HG02973 (cell line): ENCODE results near the gene PSMB5.
A peak's percentile ranks its signal among the peaks of the same experiment; 100 is the strongest.

Source experiments
- ATAC-seq: cut with Tn5 transposase; IDR thresholded peaks from one replicate; pipeline ENCODE4 v1.9.1; 2021; ENCODE audit warnings: moderate library complexity; ENCODE audit not compliant: unreplicated experiment

The PSMB5 gene

GRCh38 chr14:23034498-23035302 is at the start of gene PSMB5:
TSS of gene PSMB5 (minus strand) at chr14:23034900. CDS start at chr14:23034881, 19 bp downstream.
- peak; percentile 89 for ATAC-seq

- no peak for ATAC-seq
These were observed 45.8 kb upstream of the PSMB5 start for GRCh38 chr14:23080474-23080873.

GRCh38 chr14:23079716-23080115 is 45.0 kb upstream of the PSMB5 start:
- ATAC-seq = no peak

- no peak for ATAC-seq
These were observed 44.0 kb upstream of the PSMB5 start for GRCh38 chr14:23078692-23079116.

- ATAC-seq = no peak
These were observed 43.3 kb upstream of the PSMB5 start for GRCh38 chr14:23077962-23078361.

- ATAC-seq = no peak
These were observed 42.2 kb upstream of the PSMB5 start for GRCh38 chr14:23076785-23077408.

GRCh38 chr14:23074906-23075305 is 40.2 kb upstream of the PSMB5 start:
- ATAC-seq = no peak

- ATAC-seq = no peak
These were observed 37.3 kb upstream of the PSMB5 start for GRCh38 chr14:23071921-23072539.

- ATAC-seq = peak; percentile 76
These were observed 36.7 kb upstream of the PSMB5 start for GRCh38 chr14:23071244-23071920.

- ATAC-seq = no peak
These were observed 35.8 kb upstream of the PSMB5 start for GRCh38 chr14:23070262-23071129.

- no peak for ATAC-seq
These were observed 34.7 kb upstream of the PSMB5 start for GRCh38 chr14:23069413-23069806.

- ATAC-seq = peak; percentile 71
These were observed 34.2 kb upstream of the PSMB5 start for GRCh38 chr14:23068789-23069412.

- ATAC-seq = no peak
These were observed 33.4 kb upstream of the PSMB5 start for GRCh38 chr14:23067847-23068788.

- ATAC-seq = no peak
These were observed 32.4 kb upstream of the PSMB5 start for GRCh38 chr14:23066855-23067744.

GRCh38 chr14:23066368-23066767 is 31.7 kb upstream of the PSMB5 start:
- no peak for ATAC-seq

GRCh38 chr14:23063601-23064000 is 28.9 kb upstream of the PSMB5 start:
- ATAC-seq = no peak

GRCh38 chr14:23062002-23062401 is 27.3 kb upstream of the PSMB5 start:
- no peak for ATAC-seq
